H1 (cell line): ENCODE results near the gene PAQR8.

Experiments
- KDM5A ChIP-seq: fragments of 200-600 bp; IDR thresholded peaks from 2 replicates; pipeline ENCODE4 v1.7.1; 2012; ENCODE audit warnings: mild to moderate bottlenecking, low read length, inconsistent platforms, mixed read lengths
- SP2 ChIP-seq: IDR thresholded peaks from 2 replicates; pipeline ENCODE4 v1.6.1; 2012; ENCODE audit warnings: mild to moderate bottlenecking, low read length, inconsistent platforms

GRCh38 chr6:52405243-52405642 lies 43.3 kb downstream of the PAQR8 start:
- TF ChIP-seq SP2 = no peak
- no peak for TF ChIP-seq KDM5A
